LHCN-M2 (cell line): ENCODE measurements around the gene GCC2. TPM values are rescaled to one million over a fixed set of nuclear protein-coding genes. Genes with fewer than 3 reads are reported as not detected.
A peak's percentile ranks its signal among the peaks of the same experiment; 100 is the strongest.
"Not testable (repeated sequence)": the region's sequence is repeated elsewhere in the genome, so short reads cannot be mapped to it uniquely, and the experiment has no call there.

Experiments
- DNase-seq: peaks from one replicate; pipeline ENCODE4 v3.0.0-alpha.2; 2012; ENCODE audit warnings: low read depth
- total RNA-seq: library from RNA; depleted of rRNA; stranded (reverse); fragments of >200 nt; gene quantifications from 2 replicates; pipeline ENCODE4 v1.2.3, GENCODE V29; 2014

Gene GCC2
- total RNA-seq, 1 experiment from 2014 or later: 18.0 TPM

DNA sequence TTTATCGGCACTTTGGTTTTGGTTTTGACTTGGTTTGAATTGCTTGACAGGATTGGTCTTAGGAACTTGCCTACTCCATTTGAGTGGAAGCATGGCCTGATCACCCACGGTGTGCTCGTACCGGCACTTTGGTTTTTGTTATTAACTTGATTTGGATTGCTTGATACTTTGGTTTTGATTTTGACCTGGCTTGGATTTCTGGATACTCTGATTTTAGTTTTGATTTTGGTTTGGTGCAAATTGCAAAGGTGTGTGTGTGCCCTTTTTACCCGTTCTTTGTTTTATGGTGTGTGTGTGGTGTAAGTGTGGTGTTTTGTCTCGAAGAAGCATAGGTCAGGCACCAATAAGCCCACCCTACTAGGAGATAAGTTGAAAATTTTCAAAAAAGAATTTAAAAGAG lies 75.7 kb downstream of the GCC2 start:
- not testable (repeated sequence) for DNase-seq

DNA sequence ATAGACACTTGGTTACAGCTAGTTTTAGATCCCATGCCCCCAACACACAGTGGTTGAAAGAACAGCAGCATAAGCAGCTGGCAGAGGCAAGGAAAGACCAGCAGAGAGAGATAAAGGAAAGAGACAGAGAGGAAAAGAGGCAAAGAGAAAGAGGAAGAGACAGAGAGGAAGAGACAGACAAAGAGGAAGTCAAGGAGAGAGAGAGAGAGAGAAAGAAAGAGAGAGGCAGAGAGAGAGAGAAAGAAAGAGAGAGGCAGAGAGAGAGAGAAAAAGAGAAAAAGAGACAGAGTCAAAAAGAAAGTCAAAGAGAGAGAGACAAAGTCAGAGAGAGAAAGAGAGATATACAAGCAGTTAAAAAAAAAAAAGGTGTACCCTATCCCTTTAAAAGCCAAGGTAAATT lies 76.3 kb downstream of the GCC2 start:
- DNase-seq: not testable (repeated sequence)

DNA sequence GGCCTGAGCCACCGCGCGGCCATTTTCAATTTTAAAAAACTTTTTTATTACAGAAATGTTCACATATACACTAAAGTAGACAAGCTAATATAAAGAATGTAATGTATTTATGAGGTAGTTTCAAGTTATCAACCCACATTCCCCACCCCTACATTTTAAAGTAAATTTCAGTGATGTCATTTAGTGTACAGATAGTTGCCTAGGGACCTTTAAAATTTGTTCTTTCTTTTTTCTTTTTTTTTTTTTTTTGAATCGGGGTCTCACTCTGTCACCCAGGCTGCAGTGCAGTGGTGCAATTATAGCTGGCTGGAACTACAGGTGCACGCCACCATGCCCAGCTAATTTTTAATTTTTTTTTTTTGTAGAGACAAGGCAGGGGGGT lies 82.7 kb downstream of the GCC2 start:
- no peak for DNase-seq

DNA sequence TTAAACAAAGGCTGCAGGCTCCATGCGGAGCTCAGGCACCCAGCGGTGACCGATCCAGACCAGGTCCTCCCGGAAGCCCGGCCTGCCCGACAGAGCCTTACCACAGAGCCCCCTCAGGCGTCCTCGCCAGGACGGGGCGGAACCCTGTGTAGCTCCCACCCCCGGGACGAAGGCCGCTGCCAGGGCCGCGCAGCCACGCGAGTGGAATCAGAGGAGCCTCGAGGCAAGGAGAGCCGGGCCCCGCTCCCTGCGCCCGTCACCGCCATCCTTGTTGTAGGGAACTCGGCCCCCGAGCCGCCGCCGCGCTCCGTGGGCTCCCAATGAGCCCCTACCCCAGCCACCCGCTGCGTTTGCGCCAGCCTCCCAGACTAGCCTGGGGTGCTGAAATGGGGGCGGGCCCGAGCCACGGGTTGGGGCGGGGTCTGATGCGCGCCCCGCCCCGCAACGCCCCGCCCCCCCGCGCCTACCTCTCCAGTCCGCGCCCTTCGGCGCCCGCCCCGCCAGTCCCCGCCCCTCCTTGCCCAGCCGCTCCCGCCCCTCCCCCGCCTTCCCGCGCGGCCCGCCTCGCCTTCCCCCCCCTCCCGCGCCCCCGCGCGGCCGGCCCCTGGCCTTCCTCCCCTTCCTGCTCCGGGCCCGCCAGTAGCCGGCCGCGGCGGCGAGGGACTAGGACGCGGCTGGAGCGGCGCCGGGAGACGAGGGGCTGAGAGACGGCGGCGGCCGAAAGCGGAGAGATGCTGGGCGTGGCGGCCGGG lies 85.0 kb downstream of the GCC2 start, which contains the start of gene LIMS1:
Gene LIMS1, plus strand, starts transcription at position 639 of the 752 bp plus-strand sequence. Its CDS starts 93 bp downstream, at position 732.
- peak; percentile 83 for DNase-seq

DNA sequence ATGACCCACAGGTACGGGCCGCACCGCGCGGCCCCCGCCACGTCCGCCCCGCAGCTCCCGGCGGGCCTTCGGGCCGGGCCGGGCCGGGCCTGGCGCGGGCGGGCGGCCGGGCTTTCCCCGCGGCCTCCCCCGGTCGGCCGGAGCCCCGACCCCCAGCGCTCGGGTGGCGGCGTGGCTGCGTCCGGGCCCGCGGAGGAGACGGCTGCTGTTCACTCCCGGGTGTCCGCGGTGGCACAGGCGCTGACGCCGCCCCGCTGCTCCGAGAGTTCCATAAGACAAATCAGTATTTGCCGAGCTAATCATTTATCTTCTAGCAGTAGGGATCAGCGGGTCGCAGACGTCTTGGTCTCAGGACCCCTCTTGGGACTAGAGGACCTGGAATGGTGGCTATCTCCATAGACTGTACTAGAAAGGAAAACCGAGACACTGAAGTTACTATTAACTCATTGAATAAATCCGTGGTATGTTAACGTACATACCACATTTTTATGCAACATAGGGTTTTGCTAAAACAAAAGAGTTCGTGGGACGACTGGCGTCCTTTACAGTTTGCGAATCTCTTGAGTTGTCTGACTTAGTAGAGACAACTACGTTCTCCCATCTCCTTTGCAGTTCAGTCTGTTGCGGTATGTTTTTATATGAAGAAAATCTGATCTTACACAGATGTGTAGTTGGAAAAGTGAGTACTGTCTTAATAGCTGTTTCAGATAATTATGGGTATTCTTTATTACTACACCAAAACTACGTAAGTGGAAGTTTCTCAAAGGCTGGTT lies 85.8 kb downstream of the GCC2 start:
- peak; percentile 30 for DNase-seq

DNA sequence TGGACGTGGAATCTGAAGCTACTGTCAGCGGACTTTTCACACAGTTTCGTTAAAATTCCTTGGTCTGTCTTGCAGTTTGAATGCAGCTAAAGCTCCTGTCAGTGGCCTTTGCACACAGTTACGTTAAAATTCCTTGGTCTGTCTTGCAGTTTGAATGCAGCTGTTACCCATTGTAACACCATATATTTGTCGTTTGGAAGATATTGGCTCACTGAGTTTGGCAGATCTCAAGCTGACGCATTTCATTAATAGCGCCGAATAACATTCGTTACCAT lies 86.3 kb downstream of the GCC2 start:
- DNase-seq: peak; percentile 66

DNA sequence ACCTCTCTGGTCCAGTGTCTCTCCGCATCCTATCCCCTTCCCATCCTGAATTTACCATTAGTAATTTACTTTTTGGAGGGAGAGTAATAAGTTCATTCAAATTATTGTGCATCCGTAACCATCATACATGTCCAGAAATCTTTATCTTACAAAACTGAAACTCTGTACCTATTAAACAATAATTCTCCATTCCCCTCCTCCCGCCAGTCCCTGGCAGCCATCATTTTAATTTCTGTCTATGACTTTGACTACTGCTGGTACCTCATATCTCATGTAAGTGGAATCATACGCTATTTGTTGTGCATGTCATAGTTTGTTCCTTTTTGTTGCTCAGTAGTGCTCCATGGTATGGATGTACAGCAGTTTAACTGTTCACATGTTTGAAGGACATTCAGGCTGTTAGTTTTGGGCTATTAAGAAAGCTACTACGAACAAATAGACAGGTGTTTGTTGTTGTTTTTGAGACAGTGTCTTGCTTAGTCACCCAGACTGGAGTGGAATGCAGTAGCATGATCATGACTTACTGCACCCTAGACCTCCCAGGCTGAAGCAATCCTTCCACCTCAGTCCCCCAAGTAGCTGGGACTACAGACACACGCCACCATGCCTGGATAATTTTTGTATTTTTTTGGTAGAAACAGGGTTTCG lies 87.3 kb downstream of the GCC2 start:
- DNase-seq: peak; percentile 73

DNA sequence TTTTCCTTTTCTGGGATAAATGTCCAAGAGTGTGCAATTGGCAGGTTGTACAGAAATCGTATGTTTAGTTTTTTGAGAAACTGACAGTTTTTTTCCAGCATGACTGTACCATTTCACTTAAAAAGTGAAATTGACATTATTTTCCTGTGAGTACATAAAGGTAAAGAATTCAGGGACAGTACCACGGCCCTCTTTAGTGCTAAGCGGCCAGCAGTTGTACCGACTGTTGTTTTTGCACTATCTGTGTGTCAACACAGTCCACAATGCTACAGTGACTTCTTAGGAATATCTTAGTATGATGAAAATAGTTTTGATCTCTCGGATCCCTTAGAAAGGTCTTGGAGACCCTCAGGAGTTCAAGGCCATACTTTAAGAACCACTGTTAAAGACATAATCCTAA lies 87.9 kb downstream of the GCC2 start:
- no peak for DNase-seq

DNA sequence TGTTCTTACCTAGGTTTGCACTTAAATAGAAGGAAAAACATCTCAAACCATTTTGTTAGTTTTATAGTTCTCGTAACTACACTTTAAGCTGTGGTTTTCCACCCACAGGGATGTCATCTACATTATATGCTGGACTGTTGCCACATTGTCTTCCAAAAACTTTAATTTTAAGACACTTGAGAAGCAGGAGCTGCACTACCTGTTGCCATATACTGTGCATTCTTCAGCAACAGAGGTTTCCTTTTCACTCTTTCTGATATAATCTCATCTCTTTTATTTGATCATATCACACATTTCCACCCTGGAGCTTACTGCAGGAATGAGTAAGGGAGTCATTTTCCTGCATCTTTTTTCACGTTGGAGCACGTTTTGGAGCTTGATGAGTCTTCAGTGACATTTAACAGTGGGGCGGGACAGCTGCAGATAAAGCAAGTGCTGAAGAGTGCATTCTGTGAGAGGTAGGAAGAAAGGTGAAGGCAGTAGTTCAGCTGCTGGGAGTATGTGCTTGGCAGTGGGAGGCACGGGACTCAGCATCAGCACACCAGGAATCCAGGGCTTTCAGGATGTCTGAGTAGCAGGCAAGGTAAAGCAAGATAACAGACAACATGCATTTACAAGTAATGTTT lies 89.1 kb downstream of the GCC2 start:
- no peak for DNase-seq

DNA sequence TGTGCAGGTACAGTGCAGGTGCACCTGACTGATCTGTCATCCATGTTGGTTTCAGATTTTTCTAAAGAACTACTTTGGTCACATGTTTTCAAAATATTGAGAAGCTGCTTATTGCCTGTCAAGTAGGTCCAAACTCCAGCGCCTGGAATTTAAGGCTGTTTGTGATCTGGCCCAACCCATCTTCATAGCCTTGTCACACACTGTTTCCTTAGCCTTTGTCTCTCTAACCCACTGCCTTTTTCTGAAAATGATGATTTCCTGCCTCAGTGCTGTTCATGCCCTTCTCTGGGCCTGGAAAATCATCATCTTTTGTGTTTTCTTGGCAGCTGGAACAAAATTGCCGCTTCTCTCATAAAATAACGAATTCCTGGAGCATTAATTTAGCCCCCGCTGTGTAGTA lies 92.4 kb downstream of the GCC2 start:
- DNase-seq: no peak

DNA sequence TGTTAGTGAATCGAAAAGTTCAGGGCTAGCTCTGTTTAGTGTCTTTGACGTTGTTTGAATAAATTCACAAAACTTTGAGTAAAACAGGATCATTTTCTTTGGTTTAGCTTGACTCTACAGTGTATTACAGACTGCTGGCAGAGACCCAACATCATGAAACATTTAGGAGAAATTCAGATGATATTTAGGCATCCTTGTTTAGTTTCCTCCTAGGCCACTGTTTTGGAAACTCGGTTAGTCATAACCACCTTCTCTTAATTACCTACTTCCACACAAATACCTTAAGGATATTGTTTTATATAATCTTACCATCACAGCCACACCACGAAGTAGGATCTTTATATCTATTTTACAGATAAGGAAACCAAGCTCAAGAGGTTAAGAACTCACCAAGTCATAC lies 93.1 kb downstream of the GCC2 start:
- DNase-seq: peak; percentile 39

DNA sequence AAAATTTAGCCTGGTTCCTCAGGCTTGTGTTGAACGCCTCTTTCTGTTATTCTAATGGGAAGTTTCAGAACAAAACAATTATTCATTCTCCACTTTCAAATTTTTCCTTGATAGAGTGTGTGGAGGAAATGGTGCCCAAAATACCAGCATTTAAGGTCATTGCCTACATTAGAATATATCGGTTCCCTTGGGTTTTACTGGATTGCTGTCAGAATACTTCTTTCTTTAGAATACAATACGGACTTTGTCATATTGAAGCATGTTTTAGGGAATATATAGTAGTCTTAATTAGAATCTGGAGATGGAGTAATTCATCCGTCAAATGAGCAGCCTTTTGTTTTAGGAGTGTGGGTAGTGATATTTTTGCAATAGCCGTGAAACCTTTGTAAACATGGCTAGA lies 98.6 kb downstream of the GCC2 start:
- no peak for DNase-seq

DNA sequence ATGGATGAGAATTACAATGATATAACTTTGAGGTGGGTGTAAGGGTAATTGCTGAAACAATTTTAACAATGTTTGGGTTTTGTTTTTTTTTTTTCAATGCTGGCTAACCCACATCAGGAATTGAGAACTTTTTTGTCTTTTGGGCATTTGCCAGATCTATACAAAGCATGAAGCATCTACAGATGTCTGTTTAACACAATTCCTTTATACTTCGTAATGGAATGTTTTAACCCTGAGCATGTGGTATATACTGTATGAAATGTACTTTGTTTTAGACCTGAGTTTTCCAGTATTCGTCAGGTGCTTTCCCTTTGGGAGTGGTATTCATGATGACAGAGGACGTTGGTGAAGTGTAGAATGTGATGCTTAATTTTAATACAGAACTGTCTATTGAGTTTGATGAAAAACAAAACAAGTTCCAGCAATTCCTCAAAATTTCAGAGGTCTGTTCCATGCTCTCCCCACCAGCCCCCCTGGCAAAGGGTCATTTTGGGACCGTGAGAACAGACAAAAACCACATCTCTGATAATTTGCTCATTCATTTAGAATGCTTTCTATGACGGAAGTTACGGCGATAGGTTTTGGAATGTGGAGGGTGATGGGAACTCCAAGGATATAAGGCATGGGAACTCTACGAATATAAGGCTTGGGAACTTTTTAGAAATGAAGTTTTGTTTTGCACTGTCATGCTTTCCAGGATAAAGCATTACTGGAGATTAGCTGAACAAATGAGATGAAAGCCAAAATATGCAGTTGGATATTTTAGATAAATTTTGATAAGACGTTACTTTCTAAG lies 99.4 kb downstream of the GCC2 start:
- no peak for DNase-seq

DNA sequence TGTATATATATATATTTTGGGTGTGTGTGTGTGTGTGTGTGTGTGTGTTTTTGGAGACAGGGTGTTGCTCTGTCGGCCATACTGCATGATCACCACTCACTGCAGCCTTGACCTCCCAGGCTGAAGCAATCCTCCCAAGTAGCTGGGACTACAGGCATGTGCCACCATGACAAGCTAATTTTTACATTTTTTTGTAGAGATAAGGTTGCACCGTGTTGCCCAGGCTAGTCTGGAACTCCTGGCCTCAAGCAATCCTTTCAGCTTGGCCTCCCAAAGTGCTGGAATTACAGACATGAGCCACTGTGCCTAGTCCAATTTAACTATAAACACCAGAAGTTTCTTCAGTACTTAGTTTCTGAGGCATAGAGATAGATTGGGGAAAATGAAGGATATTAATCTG lies 103.6 kb downstream of the GCC2 start:
- DNase-seq: no peak

DNA sequence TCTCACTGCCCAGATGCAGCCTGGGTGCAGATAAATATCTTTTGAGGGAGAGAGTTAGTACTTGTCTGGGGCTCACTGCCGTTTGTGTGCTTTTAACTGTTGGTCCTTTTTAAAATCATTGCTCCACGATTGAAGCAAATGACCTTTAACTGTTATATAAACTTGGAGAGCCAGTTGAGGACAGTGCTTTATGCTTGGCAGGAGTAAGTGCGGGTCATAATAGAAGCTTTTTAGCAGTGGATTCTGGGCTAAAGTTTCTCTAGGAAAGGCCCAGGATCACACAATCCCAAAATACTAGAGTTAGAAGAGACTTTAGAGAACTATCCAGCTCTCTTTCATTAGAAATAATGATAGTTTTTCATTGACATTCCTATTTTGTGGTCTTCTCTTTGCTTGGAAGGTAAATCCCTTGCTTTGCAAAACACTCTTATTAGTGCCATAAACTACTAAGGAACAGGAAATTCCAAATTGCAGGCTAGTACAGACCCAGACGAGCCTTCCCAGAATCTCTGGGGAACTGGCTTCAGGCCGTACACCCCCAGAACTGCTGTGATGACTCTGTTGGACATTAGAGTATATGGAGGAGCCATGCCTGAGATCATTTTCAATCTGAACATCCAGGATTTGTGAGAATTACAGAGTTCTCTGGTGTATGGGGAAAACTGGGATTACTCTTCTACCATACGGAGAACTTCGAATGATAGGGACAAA lies 104.4 kb downstream of the GCC2 start:
- no peak for DNase-seq

DNA sequence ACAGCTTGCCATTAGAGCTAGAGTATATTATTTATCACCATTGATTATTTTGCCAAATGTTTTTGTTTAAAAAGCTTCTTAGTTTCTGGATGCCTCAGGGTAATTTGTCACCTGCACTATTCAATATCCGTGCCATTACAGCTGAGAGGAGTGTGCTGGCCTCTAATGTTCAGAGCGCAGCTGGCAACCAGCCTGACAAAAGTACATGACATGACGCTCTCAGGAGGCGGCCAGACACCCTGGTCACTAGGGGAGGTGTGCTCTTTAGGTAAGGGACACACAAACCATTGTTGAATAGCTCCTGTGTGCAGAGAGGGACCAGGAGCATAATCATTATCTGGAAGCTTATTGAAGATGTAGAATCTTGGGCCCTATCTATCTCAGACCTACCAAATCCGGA lies 105.5 kb downstream of the GCC2 start:
- no peak for DNase-seq

DNA sequence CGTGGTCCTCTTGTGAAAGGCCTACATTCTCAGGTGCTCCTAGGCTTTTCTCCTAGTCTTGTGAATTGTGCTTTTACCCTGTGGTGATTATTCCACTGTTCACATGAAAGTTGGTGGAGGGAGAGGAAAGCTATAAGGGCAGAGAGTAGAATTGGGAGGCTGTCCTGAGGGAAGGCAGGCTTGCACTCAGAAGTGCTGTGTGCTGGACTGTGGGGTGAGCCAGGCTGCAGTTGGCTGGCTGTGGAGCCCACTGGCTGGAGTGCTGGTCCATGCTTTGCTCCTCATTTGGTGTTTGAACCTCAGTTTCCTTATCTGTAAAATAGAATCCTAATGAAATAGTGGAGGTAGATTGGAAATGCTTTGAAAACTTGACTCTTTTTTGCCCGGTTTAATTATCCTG lies 106.6 kb downstream of the GCC2 start:
- no peak for DNase-seq

DNA sequence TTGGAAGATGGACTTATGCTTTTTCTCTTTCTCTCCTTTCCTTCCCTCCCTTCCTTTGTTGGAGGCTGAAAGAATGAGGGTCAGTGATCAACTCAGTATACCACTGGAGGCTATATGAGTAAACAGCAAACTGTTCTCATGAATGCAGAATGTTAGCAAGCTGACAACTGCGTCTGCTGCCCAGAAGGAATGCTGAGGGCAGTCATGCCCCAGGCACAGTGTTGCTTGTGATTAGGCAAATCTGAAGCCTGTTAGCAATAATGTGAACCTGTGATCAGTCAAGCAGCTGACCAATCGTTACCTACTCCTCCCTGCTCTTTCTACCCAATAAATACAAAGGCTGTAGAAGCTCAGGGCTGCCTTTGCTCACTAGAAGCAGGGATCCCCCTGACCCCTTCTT lies 107.6 kb downstream of the GCC2 start:
- DNase-seq: not testable (repeated sequence)
